Panc1 (cell line): ENCODE data around the gene XIST.

Experiments used
- POLR2AphosphoS5 ChIP-seq: IDR thresholded peaks from 2 replicates; pipeline ENCODE4 v1.6.1; 2012; ENCODE audit warnings: mild to moderate bottlenecking, low read depth, low read length, moderate library complexity
- SIN3A ChIP-seq: IDR thresholded peaks from 2 replicates; pipeline ENCODE4 v1.6.1; 2012; ENCODE audit warnings: low read depth, mild to moderate bottlenecking, low read length, moderate library complexity, borderline replicate concordance; ENCODE audit not compliant: insufficient read depth
- TCF7L2 ChIP-seq: IDR thresholded peaks from 2 replicates; pipeline ENCODE4 v1.6.1; 2011; ENCODE audit warnings: mild to moderate bottlenecking, low read depth, low read length, inconsistent platforms
- TF ChIP-seq, protein P1 (sequence below): fragments of 450-650 bp; IDR thresholded peaks from 2 replicates; pipeline ENCODE4 v1.5.1; 2017; ENCODE audit warnings: mild to moderate bottlenecking
- TF ChIP-seq, protein P2 (sequence below), 2 experiments: IDR thresholded peaks; 2 replicates each; pipeline ENCODE4 v1.6.1; 2011 to 2012; ENCODE audit warnings: low read depth in 2 of 2, control low read depth in 1 of 2, low read length in 1 of 2, mild to moderate bottlenecking in 1 of 2, moderate library complexity in 1 of 2; ENCODE audit not compliant: insufficient read depth in 1 of 2

DNA sequence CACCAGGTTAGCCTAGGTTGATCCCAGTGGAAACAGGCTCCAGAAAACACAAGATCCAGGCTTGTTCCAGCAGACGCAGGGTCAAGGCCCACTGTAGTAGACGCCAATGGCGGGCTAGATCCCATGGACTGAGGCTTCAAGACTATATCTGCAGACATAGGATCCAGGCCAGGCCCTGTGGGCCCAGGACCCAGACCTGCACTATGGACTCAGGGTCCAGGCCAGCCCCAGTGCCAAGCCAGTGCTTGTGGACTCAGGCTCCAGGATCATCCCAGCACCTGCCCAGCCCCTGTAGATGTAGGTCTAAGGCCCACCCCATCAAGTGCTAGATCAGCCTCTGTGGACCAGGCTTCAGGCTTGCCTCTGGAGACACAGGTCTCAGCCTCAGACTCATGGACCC is 11.3 kb upstream of the XIST start:
- no peak for TF ChIP-seq POLR2AphosphoS5
- TF ChIP-seq, protein P1, sequence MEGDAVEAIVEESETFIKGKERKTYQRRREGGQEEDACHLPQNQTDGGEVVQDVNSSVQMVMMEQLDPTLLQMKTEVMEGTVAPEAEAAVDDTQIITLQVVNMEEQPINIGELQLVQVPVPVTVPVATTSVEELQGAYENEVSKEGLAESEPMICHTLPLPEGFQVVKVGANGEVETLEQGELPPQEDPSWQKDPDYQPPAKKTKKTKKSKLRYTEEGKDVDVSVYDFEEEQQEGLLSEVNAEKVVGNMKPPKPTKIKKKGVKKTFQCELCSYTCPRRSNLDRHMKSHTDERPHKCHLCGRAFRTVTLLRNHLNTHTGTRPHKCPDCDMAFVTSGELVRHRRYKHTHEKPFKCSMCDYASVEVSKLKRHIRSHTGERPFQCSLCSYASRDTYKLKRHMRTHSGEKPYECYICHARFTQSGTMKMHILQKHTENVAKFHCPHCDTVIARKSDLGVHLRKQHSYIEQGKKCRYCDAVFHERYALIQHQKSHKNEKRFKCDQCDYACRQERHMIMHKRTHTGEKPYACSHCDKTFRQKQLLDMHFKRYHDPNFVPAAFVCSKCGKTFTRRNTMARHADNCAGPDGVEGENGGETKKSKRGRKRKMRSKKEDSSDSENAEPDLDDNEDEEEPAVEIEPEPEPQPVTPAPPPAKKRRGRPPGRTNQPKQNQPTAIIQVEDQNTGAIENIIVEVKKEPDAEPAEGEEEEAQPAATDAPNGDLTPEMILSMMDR: no peak
- TF ChIP-seq TCF7L2: no peak
- no peak for TF ChIP-seq SIN3A
- TF ChIP-seq, protein P2, sequence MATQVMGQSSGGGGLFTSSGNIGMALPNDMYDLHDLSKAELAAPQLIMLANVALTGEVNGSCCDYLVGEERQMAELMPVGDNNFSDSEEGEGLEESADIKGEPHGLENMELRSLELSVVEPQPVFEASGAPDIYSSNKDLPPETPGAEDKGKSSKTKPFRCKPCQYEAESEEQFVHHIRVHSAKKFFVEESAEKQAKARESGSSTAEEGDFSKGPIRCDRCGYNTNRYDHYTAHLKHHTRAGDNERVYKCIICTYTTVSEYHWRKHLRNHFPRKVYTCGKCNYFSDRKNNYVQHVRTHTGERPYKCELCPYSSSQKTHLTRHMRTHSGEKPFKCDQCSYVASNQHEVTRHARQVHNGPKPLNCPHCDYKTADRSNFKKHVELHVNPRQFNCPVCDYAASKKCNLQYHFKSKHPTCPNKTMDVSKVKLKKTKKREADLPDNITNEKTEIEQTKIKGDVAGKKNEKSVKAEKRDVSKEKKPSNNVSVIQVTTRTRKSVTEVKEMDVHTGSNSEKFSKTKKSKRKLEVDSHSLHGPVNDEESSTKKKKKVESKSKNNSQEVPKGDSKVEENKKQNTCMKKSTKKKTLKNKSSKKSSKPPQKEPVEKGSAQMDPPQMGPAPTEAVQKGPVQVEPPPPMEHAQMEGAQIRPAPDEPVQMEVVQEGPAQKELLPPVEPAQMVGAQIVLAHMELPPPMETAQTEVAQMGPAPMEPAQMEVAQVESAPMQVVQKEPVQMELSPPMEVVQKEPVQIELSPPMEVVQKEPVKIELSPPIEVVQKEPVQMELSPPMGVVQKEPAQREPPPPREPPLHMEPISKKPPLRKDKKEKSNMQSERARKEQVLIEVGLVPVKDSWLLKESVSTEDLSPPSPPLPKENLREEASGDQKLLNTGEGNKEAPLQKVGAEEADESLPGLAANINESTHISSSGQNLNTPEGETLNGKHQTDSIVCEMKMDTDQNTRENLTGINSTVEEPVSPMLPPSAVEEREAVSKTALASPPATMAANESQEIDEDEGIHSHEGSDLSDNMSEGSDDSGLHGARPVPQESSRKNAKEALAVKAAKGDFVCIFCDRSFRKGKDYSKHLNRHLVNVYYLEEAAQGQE (IDR thresholded peaks at IDR 0.05; ENCODE audit: insufficient read depth in 1 of 2, low read depth in 2 of 2, low read length in 1 of 2): no peak
